MG63 (cell line): ENCODE measurements around the gene PGAP1. TPM values are rescaled to one million over a fixed set of nuclear protein-coding genes. Genes with fewer than 3 reads are reported as not detected.
"Not testable (repeated sequence)": the region's sequence is repeated elsewhere in the genome, so short reads cannot be mapped to it uniquely, and the experiment has no call there.

Experiments used
- DNase-seq: peaks from one replicate; pipeline ENCODE4 v3.0.0-alpha.2; 2020
- H3K27me3 ChIP-seq: fragments of 250-450 bp; sonication (Bioruptor Pico); 2 replicates; pipeline ENCODE4 v1.5.1; 2020; ENCODE audit warnings: mild to moderate bottlenecking, moderate library complexity
- H3K36me3 ChIP-seq: fragments of 250-450 bp; sonication (Bioruptor Pico); 2 replicates; pipeline ENCODE4 v1.5.1; 2020; ENCODE audit warnings: mild to moderate bottlenecking, moderate library complexity
- H3K4me3 ChIP-seq: fragments of 250-450 bp; sonication (Bioruptor Pico); 2 replicates; pipeline ENCODE4 v1.5.1; 2020; ENCODE audit warnings: mild to moderate bottlenecking, moderate library complexity
- H3K9me3 ChIP-seq: fragments of 250-450 bp; sonication (Bioruptor Pico); 2 replicates; pipeline ENCODE4 v1.5.1; 2020; ENCODE audit warnings: mild to moderate bottlenecking, moderate library complexity
- total RNA-seq: library from RNA; depleted of rRNA; stranded (reverse); fragments of >200 nt; shearing (Covaris generic); gene quantifications from 2 replicates; pipeline ENCODE4 v1.2.3, GENCODE V29; 2014; ENCODE audit warnings: low replicate concordance

The PGAP1 gene
- total RNA-seq, 1 experiment from 2014 or later: 0.33 TPM

GRCh38 chr2:196918927-196919326 lies 7.6 kb downstream of the PGAP1 start:
- Histone ChIP-seq H3K4me3 (no peak overlapping the region), H3K36me3 (no peaks in the 10 kb centered on the region; the same call in 1 of the 2 replicates), H3K27me3 (no peaks in the 10 kb centered on the region), H3K9me3 (peaks cover 3% of the 10 kb centered on the region)
- no peak for DNase-seq

- no peak for DNase-seq
- no peaks in the 10 kb centered on the region; the same call in 1 of the 2 replicates for H3K36me3 ChIP-seq
These were observed 8.7 kb downstream of the PGAP1 start for GRCh38 chr2:196917802-196918201.

GRCh38 chr2:196915507-196916189 lies 10.9 kb downstream of the PGAP1 start:
- no peak for DNase-seq
- H3K4me3 ChIP-seq: no peak overlapping the region
- no peaks in the 10 kb centered on the region; the same call in 1 of the 2 replicates for H3K36me3 ChIP-seq
- H3K27me3 ChIP-seq: no peaks in the 10 kb centered on the region
- peaks cover 3% of the 10 kb centered on the region for H3K9me3 ChIP-seq

More at GRCh38 chr2:196917802-196918201, 8.7 kb downstream of the PGAP1 start:
- H3K4me3 ChIP-seq: no peak overlapping the region
- H3K9me3 ChIP-seq: peaks cover 3% of the 10 kb centered on the region
- H3K27me3 ChIP-seq: no peaks in the 10 kb centered on the region

DNA sequence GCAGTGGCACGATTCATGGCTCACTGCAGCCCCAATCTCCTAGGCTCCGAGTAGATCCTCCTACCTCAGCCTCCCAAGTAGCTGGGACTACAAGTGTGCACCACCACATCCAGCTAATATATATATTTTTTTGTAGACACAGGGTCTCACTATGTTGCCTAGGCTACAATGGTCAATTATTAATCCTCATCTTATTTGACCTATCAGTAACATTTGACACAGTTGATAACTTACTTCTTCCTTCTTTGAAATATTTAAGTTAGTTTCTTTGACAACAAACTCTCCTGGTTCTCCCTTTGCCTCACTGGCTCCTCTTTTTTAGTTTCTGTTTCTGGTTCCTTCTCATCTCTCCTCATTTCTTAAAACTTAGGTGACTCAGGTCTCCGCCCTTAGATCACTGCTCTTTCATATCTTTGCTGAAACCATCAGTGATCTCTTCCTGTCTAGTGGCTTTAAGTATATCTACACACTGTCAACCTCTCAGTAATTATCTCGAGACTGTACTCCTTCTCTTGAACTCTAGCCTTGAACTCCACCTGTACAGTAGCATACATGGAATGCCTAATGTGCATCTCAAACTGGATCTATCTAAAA lies 11.5 kb downstream of the PGAP1 start:
- DNase-seq: no peak
- Histone ChIP-seq H3K4me3 (no peak overlapping the region), H3K36me3 (no peaks in the 10 kb centered on the region; the same call in 1 of the 2 replicates), H3K9me3 (peaks cover 3% of the 10 kb centered on the region), H3K27me3 (no peaks in the 10 kb centered on the region)

- no peak for DNase-seq
- Histone ChIP-seq H3K9me3 (peaks cover 3% of the 10 kb centered on the region), H3K27me3 (no peaks in the 10 kb centered on the region), H3K4me3 (no peak overlapping the region), H3K36me3 (no peaks in the 10 kb centered on the region; the same call in 1 of the 2 replicates)
These were observed 12.8 kb downstream of the PGAP1 start for GRCh38 chr2:196913691-196914090.

DNA sequence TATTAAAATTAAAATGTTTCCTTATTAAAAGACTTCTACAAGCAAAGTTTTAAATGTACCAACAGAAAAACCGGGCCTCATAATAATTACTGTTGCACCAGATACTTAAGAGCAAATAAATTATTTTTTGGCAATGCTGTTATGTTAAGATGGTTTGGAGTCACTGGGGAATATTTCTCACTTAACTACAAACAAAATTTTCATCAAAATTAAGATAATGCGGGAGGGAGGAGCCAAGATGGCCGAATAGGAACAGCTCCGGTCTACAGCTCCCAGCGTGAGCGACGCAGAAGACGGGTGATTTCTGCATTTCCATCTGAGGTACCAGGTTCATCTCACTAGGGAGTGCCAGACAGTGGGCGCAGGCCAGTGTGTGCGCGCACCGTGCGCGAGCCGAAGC lies 21.1 kb downstream of the PGAP1 start:
- not testable (repeated sequence) for H3K4me3 ChIP-seq

GRCh38 chr2:196902828-196903227 lies 23.7 kb downstream of the PGAP1 start:
- H3K9me3 ChIP-seq: no peaks in the 10 kb centered on the region
- no peaks in the 10 kb centered on the region for H3K27me3 ChIP-seq
- no peak overlapping the region for H3K4me3 ChIP-seq
- no peak for DNase-seq
- peaks cover 2% of the 10 kb centered on the region; the same call in 1 of the 2 replicates for H3K36me3 ChIP-seq

More for the DNA sequence above, 21.1 kb downstream of the PGAP1 start:
- H3K27me3 ChIP-seq, H3K9me3 ChIP-seq, H3K36me3 ChIP-seq, DNase-seq: not testable (repeated sequence)

GRCh38 chr2:196900843-196901242 lies 25.7 kb downstream of the PGAP1 start:
- no peaks in the 10 kb centered on the region for H3K27me3 ChIP-seq
- H3K36me3 ChIP-seq: peaks cover 2% of the 10 kb centered on the region; the same call in 1 of the 2 replicates
- DNase-seq: no peak
- no peaks in the 10 kb centered on the region for H3K9me3 ChIP-seq
- H3K4me3 ChIP-seq: no peak overlapping the region

- no peaks in the 10 kb centered on the region for H3K9me3 ChIP-seq
- H3K36me3 ChIP-seq: peaks cover 2% of the 10 kb centered on the region; the same call in 1 of the 2 replicates
- H3K27me3 ChIP-seq: no peaks in the 10 kb centered on the region
- no peak overlapping the region for H3K4me3 ChIP-seq
- no peak for DNase-seq
These were observed 26.5 kb downstream of the PGAP1 start for GRCh38 chr2:196899976-196900375.

- H3K4me3 ChIP-seq: no peak overlapping the region
- no peaks in the 10 kb centered on the region for H3K9me3 ChIP-seq
- no peaks in the 10 kb centered on the region for H3K27me3 ChIP-seq
- DNase-seq: no peak
- no peaks in the 10 kb centered on the region; the same call in 1 of the 2 replicates for H3K36me3 ChIP-seq
These were observed 35.4 kb downstream of the PGAP1 start for GRCh38 chr2:196891136-196891535.

DNA sequence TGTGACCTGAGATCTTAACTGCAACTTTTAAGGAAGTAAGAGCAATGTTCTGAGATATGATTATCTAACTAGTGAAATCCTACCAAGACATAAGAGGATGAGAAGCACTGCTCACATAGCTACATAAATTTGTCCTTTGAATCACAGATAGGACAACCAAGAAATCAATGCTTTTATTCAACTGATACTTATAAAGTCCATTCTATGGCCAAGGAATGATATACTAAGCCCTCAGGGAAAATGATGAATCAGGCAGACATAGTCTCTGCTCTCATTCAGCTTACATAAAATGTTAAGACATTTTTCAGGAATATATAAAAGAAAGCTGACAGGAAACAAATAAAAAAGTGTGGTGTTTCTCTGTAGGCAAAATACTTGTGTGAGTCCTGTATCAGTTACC lies 39.1 kb downstream of the PGAP1 start:
- Histone ChIP-seq H3K27me3 (no peaks in the 10 kb centered on the region), H3K36me3 (no peaks in the 10 kb centered on the region; the same call in 1 of the 2 replicates), H3K4me3 (no peak overlapping the region), H3K9me3 (no peaks in the 10 kb centered on the region)
- DNase-seq: no peak

DNA sequence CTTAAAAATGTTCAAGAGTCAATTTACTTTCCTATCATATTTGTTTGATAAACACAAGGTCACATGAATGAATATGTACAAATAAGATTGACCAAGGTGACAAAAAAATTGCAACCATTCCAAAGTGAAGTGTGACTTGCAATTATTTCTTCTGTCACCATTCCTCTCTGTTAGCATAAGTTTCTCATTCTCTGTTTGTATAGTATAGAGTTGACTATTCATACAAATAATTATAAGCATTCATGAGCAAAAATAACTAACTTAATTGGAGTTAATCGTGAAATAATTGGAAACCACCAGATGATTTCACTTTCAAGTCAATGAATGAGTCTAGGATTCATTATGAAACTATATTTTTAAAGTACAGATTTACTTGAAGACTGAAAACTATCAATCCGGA lies 42.1 kb downstream of the PGAP1 start:
- no peaks in the 10 kb centered on the region; the same call in 1 of the 2 replicates for H3K36me3 ChIP-seq
- no peak overlapping the region for H3K4me3 ChIP-seq
- DNase-seq: no peak
- no peaks in the 10 kb centered on the region for H3K27me3 ChIP-seq
- H3K9me3 ChIP-seq: no peaks in the 10 kb centered on the region

GRCh38 chr2:196876364-196876763 lies 50.1 kb downstream of the PGAP1 start:
- no peaks in the 10 kb centered on the region for H3K27me3 ChIP-seq
- no peak for DNase-seq
- H3K9me3 ChIP-seq: no peaks in the 10 kb centered on the region
- no peak overlapping the region for H3K4me3 ChIP-seq
- H3K36me3 ChIP-seq: no peaks in the 10 kb centered on the region

DNA sequence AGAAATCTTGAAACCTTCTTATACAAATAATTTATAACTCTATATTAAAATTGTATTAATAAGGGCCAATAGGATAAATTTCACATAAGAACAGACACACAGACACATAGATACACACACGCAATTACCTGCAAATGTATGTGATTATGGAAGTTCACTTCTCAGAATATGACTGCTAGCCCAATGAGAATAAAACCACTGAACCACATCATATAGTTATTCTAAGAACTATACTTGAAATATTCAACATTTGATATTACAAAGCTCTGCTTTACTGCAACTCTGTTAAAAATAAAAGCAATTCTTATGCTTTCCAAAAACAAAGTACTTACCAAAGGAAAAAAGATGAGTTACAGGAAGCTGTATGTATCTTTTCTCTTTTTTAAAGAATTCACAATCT lies 51.1 kb downstream of the PGAP1 start:
- H3K4me3 ChIP-seq: no peak overlapping the region
- H3K27me3 ChIP-seq: no peaks in the 10 kb centered on the region
- no peak for DNase-seq
- no peaks in the 10 kb centered on the region for H3K36me3 ChIP-seq
- no peaks in the 10 kb centered on the region for H3K9me3 ChIP-seq

GRCh38 chr2:196873511-196873910 lies 53.0 kb downstream of the PGAP1 start:
- Histone ChIP-seq H3K9me3 (no peaks in the 10 kb centered on the region), H3K27me3 (no peaks in the 10 kb centered on the region), H3K4me3 (no peak overlapping the region), H3K36me3 (no peaks in the 10 kb centered on the region)
- no peak for DNase-seq

- H3K27me3 ChIP-seq: no peaks in the 10 kb centered on the region
- no peak for DNase-seq
- no peaks in the 10 kb centered on the region for H3K9me3 ChIP-seq
- no peaks in the 10 kb centered on the region for H3K36me3 ChIP-seq
- no peak overlapping the region for H3K4me3 ChIP-seq
These were observed 71.9 kb downstream of the PGAP1 start for GRCh38 chr2:196854629-196855028.

GRCh38 chr2:196853301-196854087 lies 73.0 kb downstream of the PGAP1 start:
- H3K4me3 ChIP-seq: no peak overlapping the region
- H3K9me3 ChIP-seq: no peaks in the 10 kb centered on the region
- DNase-seq: no peak
- H3K36me3 ChIP-seq: no peaks in the 10 kb centered on the region
- H3K27me3 ChIP-seq: no peaks in the 10 kb centered on the region
